ENCODE measurements around the gene KCNK15. TPM values are rescaled to one million over a fixed set of nuclear protein-coding genes. Genes with fewer than 3 reads are reported as not detected.
A peak's percentile ranks its signal among the peaks of the same experiment; 100 is the strongest.

Gene KCNK15
- total RNA-seq, 4 donors from 2014 or later, result 2.5 to 5.1 (median 3.4) TPM

DNA sequence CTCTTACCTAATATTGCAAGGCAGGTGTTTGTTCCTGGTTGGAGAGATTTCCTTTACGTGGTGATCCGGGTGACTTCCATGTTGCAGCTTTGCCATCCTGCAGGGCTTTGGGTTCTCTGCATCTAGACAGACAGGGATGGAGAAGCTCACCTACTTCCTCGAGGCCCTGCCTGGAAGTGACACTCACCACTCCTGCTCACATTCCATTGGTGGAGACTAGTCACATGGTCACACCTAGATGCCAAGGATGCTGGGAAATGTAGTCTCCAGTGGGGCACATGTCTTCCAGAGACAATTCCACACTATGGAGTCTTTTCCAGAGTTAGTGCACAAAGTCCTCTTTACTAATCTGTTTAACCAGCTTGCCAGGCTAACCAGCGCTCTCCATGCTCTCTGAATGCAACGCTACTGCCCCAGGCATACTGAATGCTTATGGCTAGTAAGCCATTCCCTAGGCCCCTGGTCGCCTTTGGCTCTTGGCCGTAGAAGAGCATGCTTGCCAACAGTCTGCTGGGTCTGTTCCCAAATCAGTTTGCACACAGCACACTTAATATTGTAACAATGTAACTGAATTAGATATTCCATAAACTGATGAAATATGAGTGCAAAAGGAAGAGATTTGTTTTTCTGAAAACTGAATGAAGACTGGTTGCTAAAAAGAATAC lies 6.7 kb upstream of the KCNK15 start:
- Histone ChIP-seq H3K27ac (no peak overlapping the region), H3K4me1 (peaks cover 0 to 12% of the 10 kb centered on the region in 2 donors), H3K36me3 (no peaks in the 10 kb centered on the region), H3K9me3 (no peaks in the 10 kb centered on the region), H3K4me3 (replicated peaks in 1 of 3) (no peak overlapping the region), H3K27me3 (no peaks in the 10 kb centered on the region)
- 83 to 86% methylated on average over 6 to 7 of the region's 7 CpGs for WGBS, 2 donors
- TF ChIP-seq, protein P1, sequence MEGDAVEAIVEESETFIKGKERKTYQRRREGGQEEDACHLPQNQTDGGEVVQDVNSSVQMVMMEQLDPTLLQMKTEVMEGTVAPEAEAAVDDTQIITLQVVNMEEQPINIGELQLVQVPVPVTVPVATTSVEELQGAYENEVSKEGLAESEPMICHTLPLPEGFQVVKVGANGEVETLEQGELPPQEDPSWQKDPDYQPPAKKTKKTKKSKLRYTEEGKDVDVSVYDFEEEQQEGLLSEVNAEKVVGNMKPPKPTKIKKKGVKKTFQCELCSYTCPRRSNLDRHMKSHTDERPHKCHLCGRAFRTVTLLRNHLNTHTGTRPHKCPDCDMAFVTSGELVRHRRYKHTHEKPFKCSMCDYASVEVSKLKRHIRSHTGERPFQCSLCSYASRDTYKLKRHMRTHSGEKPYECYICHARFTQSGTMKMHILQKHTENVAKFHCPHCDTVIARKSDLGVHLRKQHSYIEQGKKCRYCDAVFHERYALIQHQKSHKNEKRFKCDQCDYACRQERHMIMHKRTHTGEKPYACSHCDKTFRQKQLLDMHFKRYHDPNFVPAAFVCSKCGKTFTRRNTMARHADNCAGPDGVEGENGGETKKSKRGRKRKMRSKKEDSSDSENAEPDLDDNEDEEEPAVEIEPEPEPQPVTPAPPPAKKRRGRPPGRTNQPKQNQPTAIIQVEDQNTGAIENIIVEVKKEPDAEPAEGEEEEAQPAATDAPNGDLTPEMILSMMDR (IDR thresholded peaks at IDR 0.05), result no peak
- TF ChIP-seq POLR2A (IDR thresholded peaks at IDR 0.05), result no peak
- DNase-seq, result peak; percentile 54 to 58
- intact Hi-C loops (cut with DNase I), result no loop called here

- H3K9me3 ChIP-seq, result no peaks in the 10 kb centered on the region
- H3K27ac ChIP-seq, result no peak overlapping the region
- DNase-seq, result no peak
- intact Hi-C loops (cut with DNase I), result no loop called here
- no peak overlapping the region for H3K4me3 ChIP-seq (replicated peaks in 1 of 3)
- WGBS, 2 donors, result 72 to 83% methylated on average over 2 of the region's 2 CpGs
- H3K36me3 ChIP-seq, result no peaks in the 10 kb centered on the region
- TF ChIP-seq, protein P1 (IDR thresholded peaks at IDR 0.05), result no peak
- TF ChIP-seq POLR2A (IDR thresholded peaks at IDR 0.05), result no peak
- peaks cover 0 to 12% of the 10 kb centered on the region in 2 donors for H3K4me1 ChIP-seq
- no peaks in the 10 kb centered on the region for H3K27me3 ChIP-seq
Measured at GRCh38 chr20:44739942-44740341, 5.7 kb upstream of the KCNK15 start.

DNA sequence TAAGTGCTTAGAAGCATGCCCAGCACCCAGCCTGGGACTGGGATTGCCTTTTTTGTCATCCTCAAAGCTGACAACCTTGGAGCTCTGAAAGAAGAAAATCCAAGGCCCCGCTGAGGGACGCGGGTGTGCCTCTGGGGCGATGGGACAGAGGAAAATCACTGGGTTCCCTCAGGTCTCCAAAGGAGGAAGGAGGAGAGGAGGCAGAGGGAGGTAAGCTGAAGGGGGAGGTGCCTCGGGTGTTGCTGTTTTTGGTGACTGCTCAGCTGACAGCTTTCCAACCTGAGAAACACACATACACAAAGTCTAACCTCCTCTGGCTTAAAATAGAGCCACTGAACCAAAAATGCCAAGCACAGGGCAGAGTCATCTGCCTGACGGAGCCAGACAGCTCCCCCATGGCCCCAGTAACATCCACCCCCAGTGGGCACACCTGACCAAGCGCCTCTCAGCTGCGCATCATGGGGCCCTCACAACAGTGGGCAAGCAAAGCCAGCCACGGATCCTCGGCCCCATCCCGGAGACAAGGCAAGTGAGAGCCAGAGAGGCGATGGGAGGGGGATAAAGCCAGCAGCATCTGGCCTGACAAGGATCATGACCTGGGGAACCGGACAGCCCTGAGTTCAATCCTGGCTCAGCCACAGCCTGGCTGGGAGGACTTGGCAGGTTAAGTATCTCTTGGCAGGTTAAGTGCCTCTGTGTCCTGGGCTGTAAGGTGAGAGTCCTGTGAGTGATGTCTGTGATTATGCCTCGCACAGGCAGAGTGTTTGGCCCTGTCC lies 3.2 kb upstream of the KCNK15 start:
- H3K27me3 ChIP-seq, result no peaks in the 10 kb centered on the region
- intact Hi-C loops (cut with DNase I), result no loop called here
- WGBS, 2 donors, result 66% methylated on average over 14 of the region's 14 CpGs
- TF ChIP-seq POLR2A (IDR thresholded peaks at IDR 0.05), result no peak
- TF ChIP-seq, protein P1 (IDR thresholded peaks at IDR 0.05), result no peak
- no peaks in the 10 kb centered on the region for H3K36me3 ChIP-seq
- no peak overlapping the region for H3K27ac ChIP-seq
- H3K9me3 ChIP-seq, result no peaks in the 10 kb centered on the region
- H3K4me3 ChIP-seq (replicated peaks in 1 of 3), result no peak overlapping the region
- peak; percentile 29 to 37 for DNase-seq
- peaks cover 16 to 21% of the 10 kb centered on the region in 2 donors for H3K4me1 ChIP-seq

- intact Hi-C loops (cut with DNase I), result no loop called here
- Histone ChIP-seq H3K4me3 (replicated peaks in 1 of 3) (no peak overlapping the region), H3K27me3 (no peaks in the 10 kb centered on the region), H3K27ac (no peak overlapping the region), H3K4me1 (peaks cover 18 to 27% of the 10 kb centered on the region in 2 donors), H3K36me3 (no peaks in the 10 kb centered on the region), H3K9me3 (no peaks in the 10 kb centered on the region)
- 75 to 76% methylated on average over 7 of the region's 7 CpGs for WGBS, 2 donors
- no peak for TF ChIP-seq POLR2A (IDR thresholded peaks at IDR 0.05)
- TF ChIP-seq, protein P1 (IDR thresholded peaks at IDR 0.05), result no peak
- DNase-seq, result no peak
Measured at GRCh38 chr20:44743080-44743701, 2.5 kb upstream of the KCNK15 start.

All from thyroid gland (tissue), 4 donors.